ENCODE data around the gene EPS8L3.

EPS8L3 gene

DNA sequence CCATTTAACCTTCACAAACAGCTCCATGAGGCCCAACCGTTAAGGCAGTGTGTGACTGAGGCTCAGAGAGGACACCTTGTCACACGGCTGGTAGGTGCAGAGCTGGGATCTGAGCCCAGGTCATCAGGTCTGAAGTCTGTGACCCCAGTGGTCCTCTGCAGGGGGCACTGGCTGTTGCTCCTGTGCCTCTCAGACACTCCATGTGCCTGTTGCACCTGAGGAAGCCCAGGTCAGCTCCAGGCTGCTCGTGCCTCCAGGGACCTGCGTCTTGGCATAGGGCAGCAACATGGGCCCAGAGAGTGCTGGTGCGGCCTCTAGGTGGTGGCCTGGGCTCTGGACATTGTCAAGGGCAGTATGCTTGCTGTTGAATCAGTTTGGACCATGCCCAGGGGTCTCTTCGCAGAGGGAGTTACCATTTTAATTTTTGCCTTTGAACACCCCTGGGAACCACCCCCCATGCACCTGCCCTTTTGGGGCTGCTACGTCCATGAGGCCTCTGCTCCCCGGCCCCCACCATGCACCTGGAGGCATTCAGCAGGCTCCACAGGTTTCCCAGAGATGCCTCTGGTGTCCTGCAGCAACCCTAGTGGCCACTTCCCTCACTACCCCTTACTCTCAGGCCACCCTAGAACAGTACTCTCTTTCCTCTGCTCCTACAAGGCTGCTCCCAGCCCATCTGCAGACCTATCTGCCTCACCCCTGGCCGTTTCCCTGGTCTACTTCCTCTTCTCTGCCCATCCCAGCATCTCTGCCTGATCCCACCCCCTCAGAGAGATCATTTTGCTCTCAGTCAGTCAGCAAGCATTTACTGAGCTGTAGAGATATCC is 25.2 kb upstream of the EPS8L3 start:
- H3K4me3 ChIP-seq, result no peak overlapping the region
- DNase-seq (ENCODE audit: low spot score), result peak; percentile 50
- H3K27ac ChIP-seq, result no peak overlapping the region
- TF ChIP-seq, protein P1, sequence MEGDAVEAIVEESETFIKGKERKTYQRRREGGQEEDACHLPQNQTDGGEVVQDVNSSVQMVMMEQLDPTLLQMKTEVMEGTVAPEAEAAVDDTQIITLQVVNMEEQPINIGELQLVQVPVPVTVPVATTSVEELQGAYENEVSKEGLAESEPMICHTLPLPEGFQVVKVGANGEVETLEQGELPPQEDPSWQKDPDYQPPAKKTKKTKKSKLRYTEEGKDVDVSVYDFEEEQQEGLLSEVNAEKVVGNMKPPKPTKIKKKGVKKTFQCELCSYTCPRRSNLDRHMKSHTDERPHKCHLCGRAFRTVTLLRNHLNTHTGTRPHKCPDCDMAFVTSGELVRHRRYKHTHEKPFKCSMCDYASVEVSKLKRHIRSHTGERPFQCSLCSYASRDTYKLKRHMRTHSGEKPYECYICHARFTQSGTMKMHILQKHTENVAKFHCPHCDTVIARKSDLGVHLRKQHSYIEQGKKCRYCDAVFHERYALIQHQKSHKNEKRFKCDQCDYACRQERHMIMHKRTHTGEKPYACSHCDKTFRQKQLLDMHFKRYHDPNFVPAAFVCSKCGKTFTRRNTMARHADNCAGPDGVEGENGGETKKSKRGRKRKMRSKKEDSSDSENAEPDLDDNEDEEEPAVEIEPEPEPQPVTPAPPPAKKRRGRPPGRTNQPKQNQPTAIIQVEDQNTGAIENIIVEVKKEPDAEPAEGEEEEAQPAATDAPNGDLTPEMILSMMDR (IDR thresholded peaks at IDR 0.05), result no peak

DNA sequence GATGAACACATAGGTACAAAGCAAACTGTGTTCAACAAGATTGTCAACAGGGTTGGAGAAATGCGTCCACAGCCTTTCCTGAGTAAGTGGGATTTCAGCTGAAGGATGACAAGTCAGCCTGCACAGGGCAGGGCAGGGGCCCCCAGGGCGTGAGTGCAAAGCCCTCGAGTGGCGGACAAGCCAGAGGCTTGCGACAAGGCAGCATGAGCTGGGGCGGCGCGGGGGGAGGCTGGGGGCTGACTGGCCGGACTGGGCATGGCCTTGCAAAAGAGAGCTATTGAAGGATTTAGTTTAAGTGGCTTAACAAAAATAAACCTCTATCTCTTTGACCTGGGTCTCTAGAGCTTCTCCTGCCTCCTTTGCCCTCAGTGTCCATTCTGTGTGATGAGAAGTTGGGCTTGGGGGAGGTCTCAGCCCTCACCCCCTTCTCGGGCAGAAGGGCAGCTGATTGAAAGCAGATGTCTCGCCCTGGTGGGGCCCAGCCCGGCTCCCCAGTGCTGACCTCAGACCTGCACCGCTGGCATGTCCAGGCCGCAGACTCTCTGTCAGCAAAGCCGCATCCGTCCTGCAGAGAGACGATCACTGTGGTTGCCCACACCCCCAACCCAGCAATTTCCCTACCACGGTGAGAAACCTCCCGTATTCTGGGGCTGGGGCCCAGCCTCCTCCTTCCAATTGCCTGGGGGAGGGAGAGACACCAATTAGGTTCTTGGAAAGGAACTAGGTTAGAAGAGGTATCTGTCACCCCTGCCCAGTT is 24.3 kb upstream of the EPS8L3 start:
- TF ChIP-seq, protein P1 (IDR thresholded peaks at IDR 0.05), result no peak
- DNase-seq (ENCODE audit: low spot score), result peak; percentile 52
- no peak overlapping the region for H3K27ac ChIP-seq
- no peak overlapping the region for H3K4me3 ChIP-seq

DNA sequence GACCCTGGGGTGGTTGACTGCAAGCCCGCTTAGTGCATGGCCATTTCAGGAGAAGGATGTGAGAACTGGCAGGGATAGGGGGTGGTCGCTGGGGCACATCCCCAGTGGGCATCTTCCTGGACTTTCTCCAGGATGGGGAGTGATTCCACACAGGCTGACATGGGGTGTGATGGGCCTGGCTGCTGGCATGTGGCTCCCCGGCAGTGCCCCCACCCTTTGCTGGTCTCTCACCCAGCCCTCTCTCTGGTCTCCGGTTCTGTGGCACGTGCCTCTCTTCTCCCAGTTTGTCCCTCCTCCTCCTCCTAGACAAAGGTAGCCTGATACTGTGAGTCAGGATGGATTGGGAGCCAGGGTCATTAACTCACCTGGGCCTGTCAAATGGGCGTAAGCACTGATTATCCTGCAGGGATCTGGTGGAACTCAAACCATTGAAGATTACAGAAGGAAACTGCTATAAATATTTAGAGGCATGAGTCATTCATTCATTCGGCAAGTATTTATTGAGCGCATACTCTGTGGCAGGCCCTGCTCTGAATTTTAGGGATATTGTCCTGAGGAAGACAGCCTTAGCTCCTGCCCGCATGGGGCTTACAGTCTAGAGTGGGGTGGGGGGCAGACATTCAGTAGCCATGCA is 23.6 kb upstream of the EPS8L3 start:
- H3K4me3 ChIP-seq, result no peak overlapping the region
- TF ChIP-seq, protein P1 (IDR thresholded peaks at IDR 0.05), result no peak
- peak; percentile 55 for DNase-seq (ENCODE audit: low spot score)
- no peak overlapping the region for H3K27ac ChIP-seq

DNA sequence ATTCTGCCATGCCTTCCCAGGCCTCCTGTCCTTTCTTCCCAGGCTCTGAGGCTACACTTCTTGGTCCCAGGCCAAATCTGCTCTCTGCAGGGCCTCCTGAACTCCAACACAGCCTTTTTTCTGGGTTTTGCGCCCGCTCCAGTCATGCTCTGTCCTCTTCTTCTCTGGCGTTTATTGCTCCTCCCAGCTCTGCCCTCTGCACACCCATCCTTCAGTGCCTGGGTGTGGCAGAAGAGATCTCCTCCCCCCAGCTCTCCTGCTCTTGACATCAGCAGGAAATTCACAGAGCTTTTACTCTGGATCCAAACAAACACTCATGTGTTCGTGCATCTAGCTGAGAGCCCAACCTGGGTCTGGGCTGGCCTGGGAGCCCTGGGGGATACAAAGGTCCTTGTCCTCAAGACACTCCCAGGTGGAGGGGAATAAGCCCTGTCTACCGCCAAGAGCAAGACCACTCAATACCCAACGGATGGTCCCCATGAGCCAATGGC is 22.9 kb upstream of the EPS8L3 start:
- peak; percentile 64 for DNase-seq (ENCODE audit: low spot score)
- TF ChIP-seq, protein P1 (IDR thresholded peaks at IDR 0.05), result no peak
- Histone ChIP-seq H3K27ac (no peak overlapping the region), H3K4me3 (no peak overlapping the region)

DNA sequence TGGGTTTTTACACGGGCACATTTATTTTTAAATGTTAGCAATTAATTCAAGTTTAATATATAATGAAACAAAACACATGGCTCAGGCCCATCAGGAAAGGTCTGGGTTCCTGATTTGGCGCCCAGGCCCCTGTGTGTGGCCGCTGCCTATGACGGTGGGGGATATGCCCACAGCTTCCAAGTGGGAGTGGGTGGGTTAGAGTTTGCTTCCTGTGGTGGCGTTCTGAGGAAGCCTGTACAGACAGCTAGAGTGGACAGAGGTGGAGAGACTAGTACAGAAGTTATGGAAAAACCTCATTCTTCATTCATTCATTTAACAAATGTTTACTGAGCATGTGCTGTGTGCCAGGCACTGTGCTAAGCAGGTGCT is 22.4 kb upstream of the EPS8L3 start:
- Histone ChIP-seq H3K27ac (no peak overlapping the region), H3K4me3 (no peak overlapping the region)
- TF ChIP-seq, protein P1 (IDR thresholded peaks at IDR 0.05), result no peak
- DNase-seq (ENCODE audit: low spot score), result no peak

DNA sequence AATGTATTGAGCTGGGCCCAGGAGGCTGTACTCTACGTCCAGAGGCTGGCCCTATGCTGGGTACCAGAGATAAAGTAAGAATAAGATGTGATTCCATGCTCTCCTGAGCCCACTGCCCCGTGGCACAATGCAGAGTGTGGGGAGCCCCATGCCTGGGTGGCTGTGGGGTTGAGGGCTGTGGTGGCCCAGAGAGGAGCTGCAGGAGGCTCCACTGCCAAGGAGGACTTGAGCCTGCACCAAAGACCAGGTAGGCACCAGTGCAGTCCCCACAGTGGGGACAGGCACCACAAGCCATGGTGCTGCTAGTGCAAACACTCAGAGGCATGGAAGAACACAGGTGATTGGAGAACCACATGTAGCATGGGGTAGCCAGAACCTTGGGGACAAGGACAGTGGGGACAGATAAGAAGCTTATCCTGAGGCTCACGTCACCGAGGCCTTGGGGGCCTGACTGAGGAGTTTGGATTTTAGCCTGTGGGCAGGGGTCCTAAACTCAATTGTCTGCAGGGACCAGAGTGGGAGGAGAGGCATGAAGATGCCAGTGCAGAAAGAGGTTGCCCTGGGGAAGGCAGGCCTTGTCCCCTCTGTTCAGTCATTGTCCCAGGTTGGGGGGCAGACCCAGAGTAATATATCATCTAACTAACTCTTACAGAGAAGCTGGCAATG is 21.9 kb upstream of the EPS8L3 start:
- TF ChIP-seq, protein P1 (IDR thresholded peaks at IDR 0.05), result no peak
- peak; percentile 68 for DNase-seq (ENCODE audit: low spot score)
- no peak overlapping the region for H3K4me3 ChIP-seq
- no peak overlapping the region for H3K27ac ChIP-seq

Measured in coronary artery (tissue), 2 donors.